Epidermal melanocyte (primary cell): ENCODE data around the gene SAA1.
A peak's percentile ranks its signal among the peaks of the same experiment; 100 is the strongest.

Experiments
- DNase-seq: peaks from one replicate; pipeline ENCODE4 v3.0.0; 2011; ENCODE audit warnings: low spot score; ENCODE audit not compliant: insufficient read length

Gene SAA1

DNA sequence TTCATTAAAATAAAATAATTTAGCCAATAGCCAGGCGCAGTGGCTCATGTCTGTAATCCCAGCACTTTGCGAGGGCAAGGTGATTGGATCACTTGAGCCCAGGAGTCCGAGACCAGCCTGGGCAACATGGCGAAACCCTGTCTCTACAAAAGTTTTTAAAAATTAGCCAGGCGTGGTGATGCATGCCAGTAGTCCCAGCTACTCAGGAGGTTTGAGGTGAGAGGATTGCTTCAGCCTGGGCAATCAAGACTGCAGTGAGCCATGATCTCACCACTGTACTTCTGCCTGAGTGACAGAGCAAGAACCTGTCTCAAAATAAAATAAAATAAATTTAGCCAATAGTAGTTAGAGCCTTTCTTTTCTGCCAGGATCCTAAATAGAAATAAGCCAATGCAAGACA, 43.6 kb downstream of the SAA1 start:
- DNase-seq = no peak

DNA sequence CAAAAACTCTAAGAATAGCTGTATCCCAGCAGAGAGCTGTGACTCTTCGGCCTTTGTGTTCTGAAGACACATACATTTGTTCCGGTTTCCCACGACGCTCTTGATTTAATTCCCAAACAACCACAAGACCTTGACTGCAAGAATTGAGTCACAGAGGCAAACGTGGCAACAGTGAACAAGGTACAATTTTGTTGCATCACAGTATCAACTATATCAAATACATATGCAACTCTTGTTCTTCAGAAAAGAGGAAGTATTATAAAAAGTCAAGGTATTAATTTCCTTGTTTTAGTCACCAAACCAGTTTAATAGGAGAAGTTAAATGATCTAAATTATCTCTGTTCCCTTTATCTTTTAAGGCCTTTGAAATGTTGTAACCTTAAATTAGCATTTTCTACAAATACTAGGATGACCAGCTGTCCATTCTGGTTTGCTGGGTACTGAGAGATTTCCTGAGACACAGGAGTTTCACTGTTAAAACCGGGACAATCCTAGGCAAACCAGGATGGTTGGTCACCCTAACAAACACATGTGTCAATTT, 44.8 kb downstream of the SAA1 start:
- DNase-seq = no peak

DNA sequence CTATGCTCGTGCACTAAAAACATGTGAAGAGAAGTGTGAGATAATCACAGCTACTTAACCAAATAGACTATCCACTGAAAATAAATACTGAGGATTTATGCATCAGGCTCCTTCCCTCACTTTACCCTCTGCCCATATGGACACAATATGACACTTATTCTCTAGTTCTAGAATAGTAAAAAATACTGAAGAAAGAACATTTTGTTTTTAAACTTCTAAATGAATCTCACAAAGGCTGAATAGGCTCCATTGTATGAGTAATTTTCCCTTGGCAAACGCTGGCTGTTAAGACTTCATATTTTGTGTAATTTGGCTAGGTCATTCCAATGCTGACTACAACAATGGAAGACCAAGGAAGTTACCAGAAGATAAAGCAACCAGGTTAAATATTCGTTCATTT, 45.9 kb downstream of the SAA1 start:
- peak; percentile 65 for DNase-seq

DNA sequence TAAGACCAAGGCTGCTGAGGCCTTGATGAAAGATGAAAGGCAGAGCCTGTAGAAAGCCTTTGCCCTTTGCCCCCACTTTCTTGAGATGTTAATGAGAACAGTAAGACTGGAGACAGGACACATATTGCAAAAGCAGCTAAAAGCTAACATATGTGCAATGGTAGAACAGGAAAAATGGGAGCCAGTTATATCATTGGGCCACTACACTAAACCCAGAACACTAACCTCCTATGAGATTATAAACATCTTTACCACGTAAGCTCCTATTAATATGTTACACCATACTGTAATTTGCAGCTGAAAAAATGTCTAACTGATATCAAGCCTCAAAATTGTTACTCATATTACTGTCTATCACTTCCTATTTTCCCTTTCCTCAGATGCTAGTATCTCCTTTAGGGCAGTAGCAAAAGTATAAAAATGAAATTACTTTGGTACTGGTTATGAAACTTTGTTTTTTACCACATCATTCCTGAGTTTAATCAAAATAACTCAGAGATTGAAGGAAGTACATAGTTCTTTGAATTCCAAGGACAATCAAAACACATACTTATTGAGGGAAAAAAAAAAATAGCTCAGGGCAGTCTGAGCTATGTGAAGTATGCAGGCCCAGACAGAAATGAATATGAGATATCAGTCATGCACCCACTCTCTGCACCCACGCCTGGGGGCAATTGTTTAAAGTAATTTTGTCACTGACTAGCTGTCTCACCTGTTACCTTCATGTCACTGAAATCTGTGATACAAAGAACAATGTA, 46.8 kb downstream of the SAA1 start:
- DNase-seq = no peak

DNA sequence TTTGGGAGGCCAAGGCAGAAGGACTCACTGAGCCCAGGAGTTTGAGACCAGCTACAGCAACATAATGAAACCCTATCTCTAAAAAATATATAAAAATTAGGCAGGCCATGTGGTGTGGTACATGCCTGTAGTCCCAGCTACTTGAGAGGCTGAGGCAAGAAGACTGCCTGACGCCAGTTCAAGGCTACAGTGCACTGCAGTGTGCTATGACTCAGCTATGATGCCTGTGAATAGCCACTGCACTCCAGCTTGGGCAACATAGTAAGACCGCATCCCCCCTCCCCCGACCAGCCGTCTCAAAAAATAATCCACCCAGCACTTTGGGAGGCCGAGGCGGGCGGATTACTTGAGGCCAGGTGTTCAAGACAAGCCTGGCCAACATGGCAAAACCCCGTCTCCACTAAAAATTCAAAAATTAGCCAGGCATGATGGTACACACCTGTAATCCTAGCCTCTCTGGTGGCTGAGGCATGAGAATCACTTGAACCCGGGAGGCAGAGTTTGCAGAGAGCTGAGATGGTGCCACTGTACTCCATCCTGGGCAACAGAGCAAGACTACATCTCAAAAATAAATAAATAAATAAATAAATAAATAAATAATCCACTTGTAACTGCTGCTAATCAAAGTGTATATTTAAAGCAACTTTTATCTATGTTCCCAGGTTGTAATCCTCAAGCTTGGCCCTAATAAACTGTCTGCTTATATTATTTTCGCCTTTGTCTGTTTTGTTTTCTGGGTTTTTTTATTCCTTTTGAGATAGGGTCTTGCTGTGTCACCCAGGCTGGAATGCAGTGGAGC, 48.1 kb downstream of the SAA1 start:
- no peak for DNase-seq

DNA sequence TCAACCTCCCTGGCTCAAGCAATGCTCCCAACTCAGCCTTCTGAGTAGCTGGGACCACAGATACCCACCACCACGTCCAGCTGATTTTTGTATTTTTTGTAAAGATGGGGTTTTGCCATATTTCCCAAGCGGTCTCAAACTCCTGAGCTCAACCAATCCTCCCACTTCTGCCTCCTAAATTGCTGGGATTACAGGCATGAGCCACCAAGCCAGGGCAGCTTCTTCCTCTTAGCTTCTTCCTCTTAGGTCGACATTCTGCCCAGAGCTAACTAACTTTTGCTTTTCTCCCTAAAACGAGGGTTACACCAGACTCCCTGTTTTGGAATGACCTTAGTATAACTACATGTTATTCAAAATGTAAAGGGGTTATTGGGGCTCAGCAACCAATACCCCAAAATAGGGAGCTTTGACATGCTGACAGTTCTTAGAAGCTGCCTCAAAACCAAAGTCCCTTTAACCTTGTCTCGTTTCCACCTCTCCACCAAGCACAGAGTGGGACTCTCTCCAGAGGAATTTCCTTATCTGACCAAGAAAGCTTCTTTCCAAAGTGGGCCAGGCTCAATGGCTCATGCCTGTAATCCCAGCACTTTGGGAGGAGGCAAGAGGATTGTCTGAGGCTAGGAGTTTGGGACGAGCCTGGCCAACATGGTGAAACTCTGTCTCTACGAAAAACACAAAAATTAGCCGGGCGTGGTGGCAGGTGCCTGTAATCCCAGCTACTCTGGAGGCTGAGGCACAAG, 48.9 kb downstream of the SAA1 start:
- DNase-seq = no peak

DNA sequence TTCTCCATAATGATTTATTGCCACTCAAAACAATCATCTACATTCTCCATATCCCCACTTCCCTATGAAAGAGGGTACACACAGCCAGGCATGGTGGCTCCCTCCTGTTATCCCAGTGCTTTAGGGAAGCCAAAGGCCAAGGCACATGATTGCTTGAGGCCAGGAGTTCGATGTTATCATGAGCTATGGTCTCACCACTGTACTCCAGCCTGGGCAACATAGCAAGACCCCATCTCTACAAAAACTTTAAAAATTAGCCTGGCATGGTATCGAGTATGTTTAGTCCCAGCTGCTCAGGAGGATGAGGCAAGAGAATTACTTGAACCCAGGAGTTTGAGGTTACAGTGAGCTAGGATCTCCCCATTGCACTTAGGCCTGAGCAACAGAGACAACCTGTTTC, 49.8 kb downstream of the SAA1 start:
- DNase-seq = no peak

DNA sequence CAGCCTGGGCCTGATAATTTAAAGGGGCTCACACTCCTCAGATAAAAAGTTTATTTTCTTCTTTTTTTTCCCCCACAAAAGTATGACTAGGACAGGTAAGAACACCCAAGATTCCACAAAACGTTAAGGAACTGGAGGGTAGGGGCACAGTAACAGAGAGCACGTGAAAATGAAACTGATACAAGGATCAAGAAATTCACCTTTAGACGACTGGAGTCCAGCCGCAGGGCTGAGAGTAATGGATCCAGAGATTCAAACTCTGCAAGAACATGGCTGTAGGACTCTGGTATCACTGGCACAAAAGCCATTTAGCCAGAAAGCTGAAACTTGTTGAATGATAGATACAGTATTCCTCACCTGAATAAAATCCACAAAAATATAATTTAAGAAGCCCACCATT, 51.5 kb downstream of the SAA1 start:
- no peak for DNase-seq
